RWPE2 (cell line): Measurements from ENCODE around the gene ZNF333.
"Not testable (repeated sequence)": the region's sequence is repeated elsewhere in the genome, so short reads cannot be mapped to it uniquely, and the experiment has no call there.

Source experiments
- ATAC-seq: fragments of 200-7000 bp; cut with Tn5 transposase; 3 replicates; pipeline ENCODE4 v1.9.1; 2021; ENCODE audit warnings: low read depth
- DNase-seq: peaks from one replicate; pipeline ENCODE4 v3.0.0-alpha.2; 2020; ENCODE audit warnings: low spot score
- H3K27ac ChIP-seq: fragments of 450-650 bp; 2 replicates; pipeline ENCODE4 v1.5.1; 2017; ENCODE audit warnings: mild to moderate bottlenecking; ENCODE audit not compliant: poor library complexity, severe bottlenecking
- H3K27me3 ChIP-seq: fragments of 250-450 bp; sonication (Bioruptor Pico); 2 replicates; pipeline ENCODE4 v1.5.1; 2021; ENCODE audit warnings: mild to moderate bottlenecking, moderate library complexity; ENCODE audit not compliant: insufficient read depth, poor library complexity, severe bottlenecking
- H3K36me3 ChIP-seq: fragments of 250-450 bp; sonication (Bioruptor Pico); 2 replicates; pipeline ENCODE4 v1.5.1; 2020; ENCODE audit warnings: low read depth, mild to moderate bottlenecking, moderate library complexity
- H3K4me1 ChIP-seq: fragments of 250-450 bp; sonication (Bioruptor Pico); 2 replicates; pipeline ENCODE4 v1.5.1; 2021; ENCODE audit warnings: mild to moderate bottlenecking, moderate library complexity; ENCODE audit not compliant: insufficient read depth, poor library complexity, severe bottlenecking
- H3K4me3 ChIP-seq: fragments of 250-450 bp; sonication (Bioruptor Pico); 2 replicates; pipeline ENCODE4 v1.5.1; 2021; ENCODE audit warnings: mild to moderate bottlenecking, moderate library complexity; ENCODE audit not compliant: severe bottlenecking
- H3K9me3 ChIP-seq: fragments of 250-450 bp; sonication (Bioruptor Pico); 2 replicates; pipeline ENCODE4 v1.5.1; 2021; ENCODE audit warnings: mild to moderate bottlenecking, moderate library complexity; ENCODE audit not compliant: severe bottlenecking
- TF ChIP-seq, protein P1 (sequence below): fragments of 450-650 bp; IDR thresholded peaks from one replicate; pipeline ENCODE4 v1.5.1; 2017; ENCODE audit warnings: mild to moderate bottlenecking, moderate library complexity; ENCODE audit not compliant: poor library complexity, severe bottlenecking

Gene ZNF333

DNA sequence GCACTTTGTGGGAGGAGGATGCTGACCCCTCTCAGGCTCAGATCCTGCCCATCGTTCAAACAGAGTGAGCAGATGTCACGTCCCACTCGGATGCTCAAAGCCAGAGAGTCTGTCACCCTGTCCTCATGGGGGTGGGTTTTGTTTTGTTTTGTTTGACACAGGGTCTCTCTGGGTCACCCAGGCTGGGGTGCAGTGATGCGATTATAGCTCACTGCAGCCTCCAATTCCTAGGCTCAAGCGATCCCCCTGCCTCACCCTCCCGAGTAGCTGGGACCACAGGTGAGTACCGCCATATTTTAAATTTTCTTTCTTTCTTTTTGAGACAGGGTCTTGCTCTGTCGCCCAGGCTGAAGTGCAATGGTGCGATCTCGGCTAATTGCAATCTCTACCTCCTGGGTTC lies 84.5 kb downstream of the ZNF333 start:
- H3K27me3 ChIP-seq, result no peaks in the 10 kb centered on the region
- ATAC-seq (no peak), DNase-seq (peak; percentile 6)
- H3K9me3 ChIP-seq, result no peaks in the 10 kb centered on the region
- TF ChIP-seq, protein P1, sequence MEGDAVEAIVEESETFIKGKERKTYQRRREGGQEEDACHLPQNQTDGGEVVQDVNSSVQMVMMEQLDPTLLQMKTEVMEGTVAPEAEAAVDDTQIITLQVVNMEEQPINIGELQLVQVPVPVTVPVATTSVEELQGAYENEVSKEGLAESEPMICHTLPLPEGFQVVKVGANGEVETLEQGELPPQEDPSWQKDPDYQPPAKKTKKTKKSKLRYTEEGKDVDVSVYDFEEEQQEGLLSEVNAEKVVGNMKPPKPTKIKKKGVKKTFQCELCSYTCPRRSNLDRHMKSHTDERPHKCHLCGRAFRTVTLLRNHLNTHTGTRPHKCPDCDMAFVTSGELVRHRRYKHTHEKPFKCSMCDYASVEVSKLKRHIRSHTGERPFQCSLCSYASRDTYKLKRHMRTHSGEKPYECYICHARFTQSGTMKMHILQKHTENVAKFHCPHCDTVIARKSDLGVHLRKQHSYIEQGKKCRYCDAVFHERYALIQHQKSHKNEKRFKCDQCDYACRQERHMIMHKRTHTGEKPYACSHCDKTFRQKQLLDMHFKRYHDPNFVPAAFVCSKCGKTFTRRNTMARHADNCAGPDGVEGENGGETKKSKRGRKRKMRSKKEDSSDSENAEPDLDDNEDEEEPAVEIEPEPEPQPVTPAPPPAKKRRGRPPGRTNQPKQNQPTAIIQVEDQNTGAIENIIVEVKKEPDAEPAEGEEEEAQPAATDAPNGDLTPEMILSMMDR, result no peak
- no peaks in the 10 kb centered on the region for H3K36me3 ChIP-seq
- H3K4me3 ChIP-seq, result no peak overlapping the region
- no peaks in the 10 kb centered on the region for H3K4me1 ChIP-seq
- no peak overlapping the region for H3K27ac ChIP-seq

DNA sequence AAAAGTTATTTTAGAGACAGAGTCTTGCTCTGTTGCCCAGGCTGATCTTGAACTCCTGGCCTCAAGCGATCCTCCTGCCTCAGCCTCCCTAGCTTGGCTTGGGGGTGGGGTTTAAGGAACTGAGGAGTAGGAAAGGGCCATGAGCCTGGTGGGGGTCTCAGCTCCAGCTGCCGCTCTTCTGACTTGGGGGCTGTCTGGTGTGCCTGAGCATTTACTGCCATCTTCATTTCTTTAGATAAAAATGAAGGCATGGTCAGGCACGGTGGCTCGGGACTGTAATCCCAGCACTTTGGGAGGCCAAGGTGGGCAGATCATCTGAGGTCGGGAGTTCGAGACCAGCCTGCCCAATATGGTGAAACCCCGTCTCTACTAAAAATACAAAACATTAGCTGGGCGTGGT lies 85.5 kb downstream of the ZNF333 start:
- ATAC-seq, H3K27ac ChIP-seq, H3K36me3 ChIP-seq, H3K4me3 ChIP-seq, H3K4me1 ChIP-seq, H3K9me3 ChIP-seq, H3K27me3 ChIP-seq: not testable (repeated sequence)
- peak; percentile 15 for DNase-seq

DNA sequence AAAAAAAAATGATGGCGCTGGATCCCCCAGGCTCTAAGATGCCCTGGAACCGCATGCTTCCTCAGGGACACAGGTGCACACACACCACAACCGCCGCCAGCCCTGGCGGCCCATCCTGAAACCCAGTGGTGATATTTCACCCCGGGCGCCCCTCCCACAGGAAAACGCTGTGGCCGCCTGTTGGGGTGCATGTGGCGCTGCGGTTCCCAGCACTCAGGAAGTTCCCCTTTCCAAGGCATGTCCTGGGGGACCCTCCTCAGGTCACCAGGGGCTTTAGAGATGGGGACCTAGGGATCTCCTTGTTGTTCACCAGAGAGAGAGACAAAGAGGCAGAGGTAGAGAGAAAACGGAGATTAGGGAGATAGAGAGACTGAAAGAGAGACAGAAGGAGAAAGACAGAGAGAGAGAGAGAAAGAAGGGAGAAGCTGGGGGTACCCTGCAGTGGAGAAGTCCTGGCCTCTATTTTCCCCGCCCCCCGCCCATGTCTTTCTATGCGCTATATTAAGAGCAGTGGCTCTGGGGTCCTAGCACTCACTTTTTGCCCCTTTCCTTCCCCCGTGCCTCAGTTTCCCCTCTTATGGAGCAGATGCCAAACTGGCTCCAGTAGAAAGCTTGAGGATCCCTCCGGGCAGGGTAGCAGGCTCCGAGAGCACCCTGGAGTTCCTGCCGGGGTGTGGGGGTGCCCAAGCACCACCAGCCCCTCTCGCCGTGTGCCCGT lies 86.2 kb downstream of the ZNF333 start:
- Histone ChIP-seq H3K4me3 (peak overlapping the region; percentile 35), H3K27me3 (no peaks in the 10 kb centered on the region), H3K9me3 (no peaks in the 10 kb centered on the region), H3K27ac (no peak overlapping the region), H3K4me1 (no peaks in the 10 kb centered on the region), H3K36me3 (no peaks in the 10 kb centered on the region)
- ATAC-seq (no peak), DNase-seq (peak; percentile 15)
- TF ChIP-seq, protein P1, result no peak

DNA sequence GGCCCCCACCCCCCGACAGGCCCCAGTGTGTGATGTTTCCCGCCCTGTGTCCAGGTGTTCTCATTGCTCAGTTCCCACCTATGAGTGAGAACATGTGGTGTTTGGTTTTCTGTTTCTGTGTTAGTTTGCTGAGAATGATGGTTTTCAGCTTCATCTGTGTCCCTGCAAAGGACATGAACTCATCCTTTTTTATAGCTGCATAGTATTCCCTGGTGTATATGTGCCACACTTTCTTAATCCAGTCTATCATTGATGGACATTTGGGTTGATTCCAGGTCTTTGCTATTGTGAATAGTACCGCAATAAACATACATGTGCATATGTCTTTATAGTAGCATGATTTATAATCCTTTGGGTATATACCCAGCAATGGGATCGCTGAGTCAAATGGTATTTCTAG lies 87.8 kb downstream of the ZNF333 start:
- not testable (repeated sequence) for H3K27ac ChIP-seq, H3K27me3 ChIP-seq, DNase-seq, H3K4me1 ChIP-seq, H3K36me3 ChIP-seq, H3K9me3 ChIP-seq, H3K4me3 ChIP-seq, ATAC-seq

DNA sequence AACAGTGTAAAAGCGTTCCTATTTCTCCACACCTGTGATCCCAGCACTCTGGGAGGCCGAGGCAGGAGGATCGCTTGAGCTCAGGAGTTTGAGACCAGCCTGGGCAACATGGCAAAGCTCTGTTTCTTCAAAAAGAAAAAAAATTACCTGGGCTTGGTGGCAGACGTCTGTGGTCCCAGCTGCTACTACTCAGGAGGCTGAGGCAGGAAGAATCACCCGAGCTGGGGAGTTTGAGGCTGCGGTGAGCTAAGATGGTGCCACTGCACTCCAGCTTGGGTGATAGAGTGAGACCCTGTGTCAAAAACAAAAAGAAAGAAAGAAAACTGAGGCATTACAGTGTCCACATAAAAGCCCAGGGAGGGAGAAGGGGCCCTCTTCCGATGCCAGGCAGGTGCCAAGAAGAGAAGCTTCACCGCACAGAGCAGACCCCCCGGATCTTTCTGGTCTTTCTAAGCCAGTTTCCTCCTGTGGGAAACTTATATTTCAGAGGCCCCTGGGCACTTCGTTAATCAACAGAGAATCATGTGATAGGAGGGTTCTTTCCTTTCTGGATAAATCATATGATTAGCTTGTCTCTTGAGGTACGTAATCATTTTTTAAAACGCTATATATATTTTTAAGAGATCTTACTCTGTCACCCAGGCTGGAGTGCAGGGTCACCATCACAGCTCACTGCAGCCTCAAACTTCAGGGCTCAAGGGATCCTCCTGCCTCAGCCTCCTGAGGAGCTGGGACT lies 88.4 kb downstream of the ZNF333 start, which contains the start of gene ADGRE2:
Gene ADGRE2, minus strand, starts transcription at position 451 of the 736 bp plus-strand sequence. CDS start 1,804 bp downstream, outside the sequence.
- H3K36me3 ChIP-seq, H3K4me3 ChIP-seq, H3K27ac ChIP-seq, H3K9me3 ChIP-seq, H3K4me1 ChIP-seq, ATAC-seq, H3K27me3 ChIP-seq: not testable (repeated sequence)
- DNase-seq, result peak; percentile 7

DNA sequence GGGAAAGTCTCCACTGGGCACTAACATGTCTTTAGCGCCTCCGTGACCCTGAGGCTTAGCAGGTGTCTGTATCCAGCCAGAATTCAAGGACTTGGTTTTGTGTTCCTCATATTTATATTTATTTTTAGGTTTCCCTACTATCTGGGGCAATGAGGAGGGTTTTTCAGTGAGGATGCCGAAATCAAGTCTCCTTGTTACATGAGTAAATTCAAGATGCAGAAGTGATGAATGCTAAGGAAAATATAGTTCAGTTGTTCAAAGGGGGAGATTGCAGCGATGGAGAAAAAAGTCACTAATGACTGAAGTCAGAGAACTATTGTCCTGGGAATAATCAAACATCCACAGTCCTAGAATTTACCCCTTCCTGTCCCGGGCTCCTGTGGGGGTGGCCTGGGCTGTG lies 89.3 kb downstream of the ZNF333 start:
- Histone ChIP-seq H3K36me3 (no peaks in the 10 kb centered on the region), H3K27ac (no peak overlapping the region), H3K4me1 (no peaks in the 10 kb centered on the region), H3K9me3 (no peaks in the 10 kb centered on the region), H3K4me3 (no peak overlapping the region), H3K27me3 (no peaks in the 10 kb centered on the region)
- ATAC-seq (no peak), DNase-seq (peak; percentile 3)
- TF ChIP-seq, protein P1, result no peak

DNA sequence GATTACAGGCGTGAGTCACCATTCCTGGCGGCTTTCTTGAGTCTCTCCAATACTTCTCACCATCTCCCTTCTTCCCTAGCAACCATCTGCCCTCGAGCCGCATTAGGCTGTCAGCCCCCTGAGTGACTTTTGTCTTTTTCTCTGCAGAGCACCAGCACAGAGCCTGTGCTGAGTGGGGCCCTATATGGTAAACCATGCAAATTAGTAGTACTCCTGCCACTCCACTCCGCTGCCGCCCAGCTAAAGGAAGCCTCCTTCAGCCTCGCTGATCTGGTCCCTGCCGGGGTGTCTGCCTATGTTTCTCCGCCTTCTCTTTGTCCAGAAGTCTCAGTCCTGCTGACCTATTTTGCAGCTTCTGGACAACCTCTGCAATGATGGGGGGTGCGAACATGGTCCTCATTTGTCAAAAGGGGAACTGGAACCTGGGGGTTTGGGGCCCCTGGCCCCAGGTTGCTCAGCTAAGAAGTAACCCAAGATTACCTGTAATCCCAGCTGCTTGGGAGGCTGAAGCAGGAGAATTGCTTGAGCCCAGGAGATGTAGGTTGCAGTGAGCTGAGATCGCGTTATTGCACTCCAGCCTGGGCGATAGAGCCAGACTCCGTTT lies 90.9 kb downstream of the ZNF333 start:
- DNase-seq, ATAC-seq: not testable (repeated sequence)

DNA sequence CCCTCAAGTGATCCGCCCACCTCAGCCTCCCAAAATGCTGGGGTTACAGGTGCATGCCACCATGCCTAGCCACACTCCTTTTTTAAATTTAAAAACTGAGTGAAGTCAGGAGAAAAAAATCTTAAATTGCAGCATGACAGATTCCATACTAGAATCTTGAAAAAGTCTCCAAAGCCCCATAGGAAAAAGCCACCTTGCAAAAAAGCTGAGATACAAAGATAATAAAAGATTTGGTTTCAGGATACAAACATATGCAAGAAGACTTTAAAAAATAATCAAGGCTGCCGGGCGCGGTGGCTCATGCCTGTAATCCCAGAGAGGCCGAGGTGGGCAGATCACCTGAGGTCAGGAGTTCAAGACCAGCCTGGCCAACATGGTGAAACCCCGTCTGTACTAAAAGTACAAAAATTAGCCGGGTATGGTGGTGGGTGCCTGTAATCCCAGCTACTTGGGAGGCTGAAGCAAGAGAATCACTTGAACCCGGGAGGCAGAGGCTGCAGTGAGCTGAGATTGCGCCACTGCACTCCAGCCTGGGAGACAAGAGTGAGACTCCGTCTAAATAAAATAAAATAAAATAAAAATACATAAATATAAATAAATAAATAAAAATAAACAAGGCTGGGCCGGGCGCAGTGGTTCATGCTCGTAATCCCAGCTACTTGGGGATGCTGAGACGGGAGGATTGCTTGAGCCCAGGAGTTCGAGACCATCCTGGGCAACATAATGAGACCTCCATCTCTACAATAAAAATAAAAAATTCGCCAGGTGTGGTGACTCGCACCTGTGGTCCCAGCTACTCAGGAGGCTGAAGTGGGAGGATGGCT lies 92.1 kb downstream of the ZNF333 start:
- DNase-seq, ATAC-seq, H3K27me3 ChIP-seq: not testable (repeated sequence)

More for the DNA sequence above, 90.9 kb downstream of the ZNF333 start:
- not testable (repeated sequence) for H3K4me3 ChIP-seq, H3K4me1 ChIP-seq, H3K9me3 ChIP-seq, H3K27me3 ChIP-seq, H3K36me3 ChIP-seq, H3K27ac ChIP-seq

More for the DNA sequence above, 92.1 kb downstream of the ZNF333 start:
- H3K36me3 ChIP-seq, H3K9me3 ChIP-seq, H3K27ac ChIP-seq, H3K4me3 ChIP-seq, H3K4me1 ChIP-seq: not testable (repeated sequence)
